ENCODE results near the gene NANOS3. TPM values are rescaled to one million over a fixed set of nuclear protein-coding genes. Genes with fewer than 3 reads are reported as not detected.

NANOS3 gene
- total RNA-seq = 5.6 TPM

DNA sequence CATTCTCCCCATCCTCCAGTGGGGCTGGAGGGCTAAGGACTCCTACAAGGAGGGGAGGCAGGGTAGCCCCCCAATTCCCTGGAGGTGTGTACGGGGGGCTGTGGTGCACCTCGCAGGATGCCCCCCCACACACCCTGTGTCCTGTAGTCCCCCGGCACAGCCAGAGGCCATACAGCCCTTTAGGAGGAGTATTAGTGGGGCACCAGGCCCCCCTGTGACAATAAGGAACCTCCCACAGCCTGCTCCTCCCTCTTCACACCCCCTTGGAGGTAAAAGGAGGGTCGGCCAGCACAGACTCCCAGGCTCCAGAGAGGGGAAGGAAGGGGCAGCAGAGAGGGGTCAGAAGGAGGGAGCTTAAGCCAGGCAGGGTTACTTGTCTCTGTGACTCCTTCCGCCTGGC, at the start of gene NANOS3:
NANOS3 (plus strand) TSS at position 301 of the 400 bp plus-strand sequence. CDS start 115 bp downstream, outside the sequence.
- DNase-seq = no peak

DNA sequence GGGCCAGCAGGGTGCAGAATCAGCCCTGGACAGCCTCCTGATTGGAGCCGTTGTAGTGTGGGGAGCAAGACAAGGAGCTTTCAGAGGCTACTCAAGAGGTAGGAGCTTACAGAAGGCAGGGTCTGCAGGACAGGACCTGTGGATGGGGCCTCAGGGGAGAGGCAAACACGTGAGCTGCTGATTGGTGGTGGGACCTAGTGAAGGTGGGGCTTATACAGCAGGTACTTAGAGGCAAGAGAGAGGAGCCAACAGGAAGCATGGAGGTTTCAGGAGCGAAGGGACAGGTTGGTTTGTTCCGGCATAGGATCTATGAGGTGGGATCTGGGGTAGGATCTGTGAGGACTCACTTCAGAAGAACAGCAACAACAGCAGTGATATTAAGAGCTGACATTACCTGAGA, 49.3 kb upstream of the NANOS3 start:
- DNase-seq = no peak

DNA sequence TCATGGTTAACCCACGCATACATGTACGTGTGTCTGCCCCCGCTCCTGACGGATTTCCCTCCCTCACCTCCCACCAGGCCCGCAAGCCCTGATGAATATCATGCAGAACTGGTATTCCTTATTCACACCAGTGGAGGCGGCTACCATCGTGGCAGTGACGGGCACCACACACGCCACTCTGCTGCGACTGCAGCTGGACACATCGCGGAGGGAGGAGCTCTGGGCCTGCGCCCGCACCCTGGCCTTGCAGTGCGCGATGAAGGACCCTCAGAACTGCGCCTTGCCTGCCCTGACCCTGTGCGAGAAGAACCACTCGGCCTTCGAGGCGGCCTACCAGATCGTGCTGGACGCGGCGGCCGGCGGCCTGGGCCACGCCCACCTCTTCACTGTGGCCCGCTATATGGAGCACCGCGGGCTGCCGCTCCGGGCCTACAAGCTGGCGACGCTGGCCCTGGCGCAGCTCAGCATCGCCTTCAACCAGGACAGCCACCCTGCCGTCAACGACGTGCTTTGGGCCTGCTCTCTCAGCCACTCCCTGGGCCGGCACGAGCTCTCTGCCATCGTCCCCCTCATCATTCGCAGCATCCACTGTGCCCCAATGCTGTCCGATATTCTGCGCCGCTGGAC, 46.7 kb upstream of the NANOS3 start:
- no peak for DNase-seq

DNA sequence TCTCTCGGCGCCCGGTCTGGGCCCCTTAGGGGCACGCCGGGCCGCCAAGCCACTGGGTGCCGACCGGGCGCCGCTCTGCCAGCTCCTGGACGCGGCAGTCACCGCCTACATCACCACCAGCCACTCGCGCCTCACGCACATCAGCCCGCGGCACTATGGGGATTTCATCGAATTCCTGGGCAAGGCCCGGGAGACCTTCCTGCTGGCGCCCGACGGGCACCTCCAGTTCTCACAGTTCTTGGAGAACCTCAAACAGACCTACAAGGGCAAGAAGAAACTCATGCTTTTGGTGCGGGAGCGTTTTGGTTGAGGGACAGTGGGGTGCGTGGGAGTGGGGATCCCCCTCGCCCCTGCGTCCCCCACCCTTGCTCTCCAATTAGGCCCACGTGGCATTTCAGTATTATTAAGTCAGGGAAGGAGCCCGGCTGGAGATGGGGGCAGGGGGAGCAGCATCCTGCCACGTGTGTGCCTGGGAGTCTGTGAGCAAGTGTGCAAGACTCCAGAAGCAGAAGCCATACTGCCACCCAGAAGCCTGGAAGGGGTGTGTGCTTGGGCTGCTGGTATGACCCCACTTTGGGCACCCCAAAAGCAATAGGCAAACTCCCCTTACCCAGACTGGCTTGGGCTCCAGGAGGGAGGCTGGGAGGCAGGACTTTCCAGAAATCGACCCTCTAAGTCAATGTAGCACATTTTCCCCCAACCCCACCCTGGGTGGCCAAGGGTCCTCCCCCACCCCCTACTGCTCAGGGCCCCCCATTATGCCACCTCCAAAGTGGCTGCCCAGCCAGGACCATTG, 46.0 kb upstream of the NANOS3 start:
- DNase-seq = no peak

DNA sequence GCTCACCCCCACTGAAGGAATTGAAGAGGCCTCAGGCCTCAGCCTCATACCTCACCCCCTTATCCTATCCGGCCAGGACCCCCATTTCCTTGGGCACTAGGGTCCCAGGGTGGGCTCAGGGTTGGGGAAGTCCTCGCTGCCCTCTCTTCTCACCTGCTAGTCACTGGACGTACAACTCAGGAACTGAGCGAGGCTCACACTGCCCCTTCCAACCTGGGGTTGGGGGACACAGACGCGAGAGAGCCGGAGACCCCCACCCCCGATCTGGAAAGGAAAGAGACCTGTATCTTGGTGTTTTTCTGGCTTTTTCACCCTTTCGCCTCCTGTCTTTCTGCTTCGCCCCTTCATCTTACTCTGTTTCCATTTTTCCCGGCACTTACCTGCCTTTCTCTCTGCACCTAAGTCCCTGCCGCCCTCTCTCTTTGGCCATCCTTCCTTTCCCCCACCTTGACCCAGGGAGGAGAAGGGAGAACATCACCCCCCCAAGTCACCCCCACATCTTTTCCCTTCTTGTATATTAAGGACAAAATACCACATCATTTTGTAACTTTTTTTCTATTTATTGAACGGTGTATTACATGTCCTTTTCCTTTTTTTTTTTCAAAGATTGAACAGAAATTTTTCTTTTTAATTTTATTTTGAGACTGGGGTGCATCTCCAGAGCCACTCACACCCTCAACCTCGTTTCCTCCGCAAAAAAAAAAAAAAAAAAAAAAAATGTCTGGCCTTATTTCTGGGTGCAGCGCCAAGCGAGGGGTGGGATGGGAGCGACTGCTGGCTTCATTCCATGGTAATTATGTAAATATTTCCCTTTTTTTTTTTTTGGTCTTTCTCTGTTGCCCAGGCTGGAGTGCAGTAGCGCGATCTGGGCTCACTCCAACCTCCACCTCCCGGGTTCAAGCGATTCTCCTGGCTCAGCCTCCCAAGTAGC, 45.1 kb upstream of the NANOS3 start:
- no peak for DNase-seq

DNA sequence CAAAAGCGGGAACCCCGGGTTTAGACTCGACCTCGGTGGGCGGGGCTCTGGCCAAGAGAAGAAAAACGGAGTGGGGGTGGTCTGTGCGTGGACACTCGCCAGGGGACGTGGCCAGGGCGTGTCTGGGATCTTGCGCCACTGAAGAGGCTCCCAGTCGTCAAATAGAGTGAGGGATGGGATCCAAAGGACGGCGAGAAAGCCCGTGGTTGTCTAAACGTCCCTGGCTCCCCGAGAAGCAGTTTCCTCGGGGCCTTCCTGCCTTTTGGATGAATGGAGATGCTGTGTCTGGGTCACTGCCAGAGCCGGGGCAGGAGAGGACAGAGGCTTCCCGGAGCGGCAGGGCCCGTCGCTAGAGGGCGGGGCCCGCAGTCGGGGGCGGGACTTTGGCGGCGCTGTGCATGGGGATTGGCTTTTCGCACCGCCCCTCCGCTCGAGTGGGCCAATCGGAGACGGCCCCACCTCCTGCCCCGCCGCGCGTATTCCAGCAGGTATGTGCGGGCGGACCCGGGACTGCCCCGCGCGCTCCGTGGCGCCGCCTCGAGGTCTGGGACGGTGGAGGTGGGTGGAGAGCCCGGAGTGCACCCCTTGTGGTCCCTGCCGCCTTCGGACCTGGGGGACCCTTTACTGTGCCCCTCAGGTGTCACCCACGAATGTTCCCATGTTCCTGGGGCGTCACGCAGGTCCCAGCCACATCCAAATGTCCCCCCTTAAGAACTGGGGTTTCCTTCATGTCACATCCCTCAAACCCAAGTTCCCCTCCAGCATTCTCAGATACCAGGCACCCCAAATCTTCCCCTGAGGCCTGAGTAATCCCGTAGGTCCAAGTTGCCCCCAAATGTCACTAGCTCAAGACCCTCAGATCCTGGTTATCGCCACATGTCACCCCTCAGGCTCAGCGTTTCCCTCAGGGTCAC, 43.3 kb upstream of the NANOS3 start:
- peak; percentile 85 for DNase-seq

DNA sequence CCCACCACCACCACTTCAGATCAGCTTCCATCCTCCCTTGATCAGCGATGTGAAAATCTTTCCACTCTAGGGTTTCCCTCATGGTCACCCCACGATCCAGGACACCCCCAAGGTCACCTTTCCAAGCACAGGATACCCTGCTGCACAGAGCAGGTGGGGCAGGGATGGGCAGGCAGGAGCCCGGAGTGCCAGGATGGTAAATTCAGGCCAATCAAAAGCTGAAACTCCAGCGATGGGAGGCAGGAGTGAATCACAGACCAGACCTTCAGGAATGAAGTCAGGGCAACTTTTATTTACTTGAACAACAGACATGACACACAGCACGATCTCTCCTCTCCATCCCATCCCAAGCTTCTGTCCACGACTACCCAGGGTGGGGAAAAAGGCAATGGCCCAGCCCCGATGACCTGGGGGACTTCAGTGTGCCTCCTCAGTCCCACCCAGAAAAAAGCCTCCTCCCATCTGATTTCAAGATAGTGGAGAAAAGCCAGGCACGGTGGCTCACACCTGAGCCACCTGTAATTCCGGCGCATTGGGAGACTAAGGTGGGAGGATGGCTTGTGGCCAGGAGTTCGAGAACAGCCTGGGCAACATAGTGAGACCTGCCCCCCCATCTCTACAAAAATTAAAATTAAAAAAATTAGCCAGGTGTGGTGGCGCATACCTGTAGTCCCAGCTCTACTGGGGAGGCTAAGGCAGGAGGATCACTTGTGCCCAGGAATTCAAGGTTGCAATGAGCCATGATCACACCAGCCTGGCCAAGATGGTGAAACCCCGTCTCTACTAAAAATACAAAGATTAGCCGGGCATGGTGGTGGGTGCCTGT, 42.5 kb upstream of the NANOS3 start:
- DNase-seq = no peak

DNA sequence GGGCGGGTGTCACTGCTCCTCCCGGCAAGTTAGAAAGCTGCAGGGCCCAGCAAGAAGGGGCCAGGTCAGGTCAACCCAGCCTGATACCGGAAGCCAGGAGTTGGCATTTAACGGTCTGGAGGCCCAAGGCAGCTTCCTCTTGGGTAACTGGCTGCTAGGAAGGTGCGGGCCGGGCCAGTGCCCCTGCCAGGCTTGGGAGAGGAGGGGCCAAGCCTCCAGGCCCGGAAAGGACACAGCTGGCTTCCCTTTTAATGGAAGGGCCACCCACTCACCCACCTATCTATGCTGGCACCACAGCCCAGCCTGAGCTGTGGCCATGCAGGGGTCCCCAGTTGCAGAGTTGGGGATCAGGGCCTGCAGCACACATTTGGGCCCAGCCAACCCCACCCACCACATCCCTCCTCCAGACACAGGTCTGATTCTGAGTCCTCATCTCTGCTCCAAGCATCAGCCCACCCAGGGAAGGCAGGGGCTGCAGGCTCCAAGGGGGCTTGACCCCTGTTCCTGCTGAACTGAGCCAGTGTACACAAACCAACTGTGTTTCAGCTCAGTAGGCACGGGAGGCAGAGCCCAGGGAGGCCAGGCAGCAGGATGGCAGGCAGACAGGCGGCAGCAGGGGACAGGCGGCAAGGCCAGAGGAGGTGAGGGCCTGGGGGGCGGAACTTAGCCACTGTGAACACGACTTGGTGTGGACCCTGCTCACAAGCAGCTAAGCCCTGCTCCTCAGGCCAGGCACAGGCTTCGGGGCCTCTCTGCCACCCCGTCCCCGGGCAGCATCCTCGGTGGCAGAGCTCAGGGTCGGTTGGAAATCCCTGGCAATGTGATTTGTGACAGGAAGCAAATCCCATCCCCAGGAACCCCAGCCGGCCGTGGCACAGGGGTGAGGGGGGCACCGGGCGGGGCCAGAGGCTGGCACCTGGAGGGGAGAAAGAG, 40.9 kb upstream of the NANOS3 start:
- DNase-seq = no peak

DNA sequence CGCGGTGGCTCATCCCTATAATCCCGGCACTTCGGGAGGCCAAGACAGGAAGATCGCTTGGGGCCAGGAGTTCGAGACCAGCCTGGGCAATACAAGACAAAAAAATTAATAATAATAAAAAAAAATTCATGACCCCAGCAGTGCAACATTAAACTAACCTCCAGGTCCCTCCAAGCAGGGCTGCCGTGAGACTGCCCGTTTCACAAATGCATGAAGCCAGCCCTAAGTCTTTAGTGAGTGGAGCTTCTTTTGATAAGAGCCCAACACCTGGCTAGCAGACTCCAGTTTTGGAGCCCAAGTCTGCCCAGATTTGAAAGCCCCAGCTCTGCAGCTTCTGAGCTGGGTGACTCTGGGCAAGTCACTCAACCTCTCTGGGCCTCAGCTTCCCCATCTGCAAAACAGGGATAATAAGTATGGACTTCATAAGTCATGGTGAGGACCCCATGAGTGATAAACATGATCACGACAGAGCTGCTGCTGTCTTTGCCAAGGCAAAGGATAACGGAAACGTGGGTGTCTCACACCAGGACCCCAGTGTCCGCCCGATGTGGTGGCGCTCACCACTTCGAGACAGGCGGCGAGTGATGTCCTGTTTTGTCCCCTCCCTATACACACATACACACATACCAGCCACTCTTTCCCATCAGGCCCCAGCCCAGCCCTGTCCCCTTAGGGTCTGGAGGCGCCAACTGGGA, 38.4 kb upstream of the NANOS3 start:
- no peak for DNase-seq

DNA sequence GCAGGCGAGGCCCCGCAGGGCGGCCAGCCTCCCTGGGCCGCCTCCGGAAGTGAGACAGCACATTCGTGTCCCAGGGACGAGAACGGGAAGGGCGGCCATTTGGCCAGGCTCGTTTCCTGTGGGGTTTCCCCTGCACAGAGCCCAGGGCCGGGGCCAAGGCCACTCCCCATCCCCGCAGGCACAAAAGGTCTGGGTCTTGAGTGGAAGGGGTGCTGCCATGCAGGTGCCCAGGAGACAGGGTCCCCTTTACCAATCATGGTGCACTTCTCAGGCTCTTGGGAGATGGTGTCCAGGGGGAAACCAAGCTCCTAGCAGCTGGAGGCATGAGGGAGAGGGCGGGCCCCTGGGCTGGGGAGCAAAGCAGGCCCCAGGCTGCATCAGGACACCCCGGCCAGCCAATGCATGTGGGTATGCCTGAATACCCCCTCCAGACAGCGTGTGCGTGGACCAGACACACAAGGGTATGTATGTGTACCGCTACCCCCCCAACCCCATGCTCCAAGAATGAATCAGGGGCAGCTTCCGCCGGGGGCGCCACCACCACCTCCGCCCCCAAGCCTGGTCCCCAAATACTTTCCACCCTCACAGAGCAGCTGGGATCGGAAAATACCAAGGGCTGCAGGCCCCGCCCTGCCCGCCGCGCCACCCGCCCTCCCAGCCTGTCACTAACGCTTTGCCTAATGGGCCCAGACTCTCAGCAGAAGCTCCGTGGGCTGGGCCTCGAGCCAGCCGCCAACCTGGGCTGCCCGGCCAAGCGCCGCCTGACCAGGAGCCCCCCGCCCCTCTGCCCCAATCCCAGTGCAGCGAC, 37.6 kb upstream of the NANOS3 start:
- DNase-seq = peak; percentile 60

DNA sequence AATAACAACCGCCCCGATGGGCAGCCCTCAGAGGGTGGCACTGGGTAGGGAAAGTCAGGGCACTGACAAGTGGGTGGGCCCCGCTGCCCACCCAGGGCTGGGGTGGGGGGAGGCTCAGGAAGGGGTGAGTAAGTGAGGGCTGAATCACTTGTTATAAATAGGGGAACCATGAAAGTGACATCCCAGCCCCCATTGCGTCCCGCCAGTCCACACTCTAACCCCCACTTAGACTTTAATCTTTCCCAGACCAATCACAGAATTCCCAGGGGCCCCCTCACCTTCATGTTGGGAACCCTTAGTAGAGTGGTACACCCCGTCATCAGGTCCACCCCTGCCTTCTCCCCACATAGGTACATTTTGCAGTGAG, 37.0 kb upstream of the NANOS3 start:
- no peak for DNase-seq

DNA sequence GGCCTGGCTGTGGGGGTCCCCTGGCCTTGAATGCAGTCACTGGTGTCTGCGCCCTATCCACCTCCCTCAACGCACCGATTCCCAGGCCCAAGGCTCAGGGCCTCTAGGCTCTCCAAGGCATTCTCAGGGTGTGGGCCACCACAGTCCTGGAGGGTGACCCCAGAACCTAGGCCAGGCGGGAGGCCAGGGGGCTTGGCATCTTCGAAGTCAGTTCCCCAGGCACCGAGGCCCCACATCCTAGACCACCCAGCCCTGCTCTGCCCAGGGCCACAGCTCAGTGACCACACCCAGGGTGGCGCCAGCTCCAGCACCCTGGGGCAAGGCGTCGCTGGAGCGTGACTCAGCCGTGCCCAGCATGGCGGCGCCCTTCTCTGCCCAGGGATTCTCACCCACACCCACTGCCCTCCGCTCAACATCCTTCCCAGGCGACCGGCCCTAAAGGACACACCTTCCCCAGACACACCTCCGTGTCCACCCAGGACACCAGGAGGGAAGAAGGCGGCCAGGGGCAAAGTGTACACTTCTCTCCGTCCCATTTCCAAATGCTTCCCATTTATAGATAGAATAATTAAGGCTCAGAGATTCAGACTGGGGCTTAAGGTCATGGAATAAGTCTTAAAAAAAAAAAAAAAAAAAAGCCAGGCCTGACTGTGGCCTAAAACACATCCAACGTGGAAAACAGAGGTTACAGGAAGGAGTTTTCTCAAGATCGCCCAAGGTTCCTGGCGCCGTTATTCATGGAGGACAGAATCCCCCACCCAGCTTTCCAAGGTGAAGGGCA, 36.4 kb upstream of the NANOS3 start:
- no peak for DNase-seq

DNA sequence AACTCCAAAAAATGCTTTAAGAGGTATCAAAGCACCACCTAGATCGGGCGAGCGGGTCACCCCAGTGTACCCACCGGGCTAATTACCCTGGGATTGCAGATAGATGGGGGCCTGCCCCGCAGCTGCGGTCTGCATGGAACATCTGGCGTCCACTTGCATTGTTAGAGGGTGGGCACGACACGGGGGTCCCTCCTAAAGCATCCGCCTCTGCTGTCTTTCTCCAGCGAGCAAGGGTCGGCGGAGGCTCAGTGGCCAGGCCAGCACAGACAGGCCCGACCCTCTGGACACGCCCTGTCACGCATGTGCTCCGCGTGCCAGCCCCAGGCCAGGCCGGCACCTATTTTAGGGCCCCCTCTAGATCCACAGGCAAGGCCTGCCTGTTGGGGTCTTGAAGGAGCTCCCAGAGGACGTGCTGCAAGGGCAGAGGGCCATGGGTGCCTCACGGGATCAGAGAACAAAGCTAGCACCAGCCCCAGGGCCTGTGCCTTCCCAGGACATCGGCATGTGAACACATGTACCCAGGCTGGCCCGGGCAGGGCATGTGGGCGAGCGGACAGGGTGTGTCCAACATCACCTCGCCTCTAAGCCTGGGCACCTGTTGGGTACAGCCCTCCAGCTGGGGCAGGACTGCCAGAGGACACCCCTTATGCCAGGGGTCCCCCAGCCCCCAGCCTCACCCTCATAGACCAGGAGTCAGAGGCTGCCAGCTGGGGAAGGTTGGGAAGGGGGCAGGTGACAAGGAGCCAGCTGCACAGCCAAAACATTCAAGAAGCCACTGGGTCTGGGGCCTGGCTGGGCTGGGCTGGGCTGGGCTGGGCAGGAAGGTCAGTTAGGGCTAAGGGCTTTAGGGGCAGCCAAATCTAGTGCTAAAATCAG, 35.6 kb upstream of the NANOS3 start:
- DNase-seq = no peak

DNA sequence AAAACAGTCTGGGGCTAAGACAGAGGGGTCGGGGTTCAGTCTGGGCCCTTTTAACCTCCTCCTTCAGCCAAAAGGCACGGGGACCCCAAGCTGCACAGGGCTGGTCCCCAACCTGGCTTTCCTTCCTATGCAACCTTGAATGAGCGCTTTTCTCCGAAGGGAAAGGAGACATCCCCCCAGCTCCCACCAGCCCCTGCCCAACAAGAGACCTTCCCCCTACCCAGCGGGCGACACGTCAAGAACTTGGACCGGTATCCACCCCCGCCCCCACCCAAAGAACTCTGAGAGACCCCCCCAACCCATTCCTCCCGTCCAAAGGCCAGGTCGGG, 35.0 kb upstream of the NANOS3 start:
- no peak for DNase-seq

DNA sequence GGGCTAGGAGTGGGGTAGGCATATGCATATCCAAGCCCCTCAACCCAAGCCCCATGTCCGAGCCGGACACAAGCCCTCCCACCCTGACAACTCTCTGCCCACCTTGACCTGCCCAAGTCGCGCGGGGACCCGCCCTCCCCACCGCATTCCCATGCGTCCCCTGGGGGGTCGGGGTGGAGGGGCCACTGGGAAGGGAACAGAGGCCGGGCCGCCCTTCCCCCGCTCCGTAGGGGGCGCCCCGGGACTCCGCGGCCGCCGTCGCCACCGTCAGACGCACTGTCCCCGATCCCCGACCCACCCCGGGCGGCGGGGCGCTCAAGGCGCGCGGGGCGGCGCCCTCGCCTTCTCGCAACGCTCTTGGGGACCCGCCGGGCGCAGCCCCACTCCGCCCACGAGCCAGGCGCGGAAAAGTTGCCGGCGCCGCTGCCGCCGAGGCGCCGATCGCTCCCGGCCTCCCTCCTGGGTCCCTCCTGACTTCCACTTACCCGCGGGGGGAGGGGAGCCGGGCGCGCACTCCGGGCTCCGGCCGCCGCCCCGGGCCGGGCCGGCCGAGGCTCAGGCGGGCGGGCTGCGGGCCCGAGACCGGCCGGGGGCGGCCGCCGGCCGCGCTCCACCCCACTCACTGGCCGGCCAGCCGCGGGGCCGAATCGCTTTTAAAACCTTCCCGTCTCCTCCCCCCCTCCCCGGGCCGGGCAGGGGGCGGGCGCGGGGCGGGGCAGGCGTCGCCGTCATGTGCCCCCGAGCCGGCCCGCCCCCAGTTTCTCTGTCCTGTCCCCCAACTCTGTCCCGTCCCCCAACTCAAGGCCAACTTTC, 34.4 kb upstream of the NANOS3 start:
- no peak for DNase-seq
